Measurements from ENCODE around the gene SYN1. TPM values are rescaled to one million over a fixed set of nuclear protein-coding genes. Genes with fewer than 3 reads are reported as not detected.

The SYN1 gene
- total RNA-seq, 4 donors from 2014 or later: 0.19 to 0.33 TPM; not detected in 2

DNA sequence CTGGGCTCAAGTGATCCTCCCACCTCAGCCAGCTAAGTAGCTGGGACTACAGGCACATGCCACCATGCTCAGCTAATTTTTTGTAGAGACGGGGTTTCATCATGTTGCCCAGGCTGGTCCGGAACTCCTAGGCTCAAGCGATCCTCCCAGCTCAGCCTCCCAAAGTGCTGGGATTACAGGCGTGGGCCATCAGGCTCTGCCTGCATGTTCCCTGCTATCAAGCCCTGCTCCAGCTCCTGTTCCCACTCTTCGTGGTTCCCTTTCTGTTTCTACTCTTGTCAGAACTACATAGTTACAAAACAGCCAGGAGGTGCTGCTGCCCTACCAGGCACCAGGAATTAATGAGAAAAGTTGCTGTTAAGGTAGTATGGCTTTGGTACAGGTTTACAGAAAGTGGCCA, 28.7 kb downstream of the SYN1 start:
- TF ChIP-seq, protein P1, sequence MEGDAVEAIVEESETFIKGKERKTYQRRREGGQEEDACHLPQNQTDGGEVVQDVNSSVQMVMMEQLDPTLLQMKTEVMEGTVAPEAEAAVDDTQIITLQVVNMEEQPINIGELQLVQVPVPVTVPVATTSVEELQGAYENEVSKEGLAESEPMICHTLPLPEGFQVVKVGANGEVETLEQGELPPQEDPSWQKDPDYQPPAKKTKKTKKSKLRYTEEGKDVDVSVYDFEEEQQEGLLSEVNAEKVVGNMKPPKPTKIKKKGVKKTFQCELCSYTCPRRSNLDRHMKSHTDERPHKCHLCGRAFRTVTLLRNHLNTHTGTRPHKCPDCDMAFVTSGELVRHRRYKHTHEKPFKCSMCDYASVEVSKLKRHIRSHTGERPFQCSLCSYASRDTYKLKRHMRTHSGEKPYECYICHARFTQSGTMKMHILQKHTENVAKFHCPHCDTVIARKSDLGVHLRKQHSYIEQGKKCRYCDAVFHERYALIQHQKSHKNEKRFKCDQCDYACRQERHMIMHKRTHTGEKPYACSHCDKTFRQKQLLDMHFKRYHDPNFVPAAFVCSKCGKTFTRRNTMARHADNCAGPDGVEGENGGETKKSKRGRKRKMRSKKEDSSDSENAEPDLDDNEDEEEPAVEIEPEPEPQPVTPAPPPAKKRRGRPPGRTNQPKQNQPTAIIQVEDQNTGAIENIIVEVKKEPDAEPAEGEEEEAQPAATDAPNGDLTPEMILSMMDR (IDR thresholded peaks at IDR 0.05; ENCODE audit: low read depth): no peak

DNA sequence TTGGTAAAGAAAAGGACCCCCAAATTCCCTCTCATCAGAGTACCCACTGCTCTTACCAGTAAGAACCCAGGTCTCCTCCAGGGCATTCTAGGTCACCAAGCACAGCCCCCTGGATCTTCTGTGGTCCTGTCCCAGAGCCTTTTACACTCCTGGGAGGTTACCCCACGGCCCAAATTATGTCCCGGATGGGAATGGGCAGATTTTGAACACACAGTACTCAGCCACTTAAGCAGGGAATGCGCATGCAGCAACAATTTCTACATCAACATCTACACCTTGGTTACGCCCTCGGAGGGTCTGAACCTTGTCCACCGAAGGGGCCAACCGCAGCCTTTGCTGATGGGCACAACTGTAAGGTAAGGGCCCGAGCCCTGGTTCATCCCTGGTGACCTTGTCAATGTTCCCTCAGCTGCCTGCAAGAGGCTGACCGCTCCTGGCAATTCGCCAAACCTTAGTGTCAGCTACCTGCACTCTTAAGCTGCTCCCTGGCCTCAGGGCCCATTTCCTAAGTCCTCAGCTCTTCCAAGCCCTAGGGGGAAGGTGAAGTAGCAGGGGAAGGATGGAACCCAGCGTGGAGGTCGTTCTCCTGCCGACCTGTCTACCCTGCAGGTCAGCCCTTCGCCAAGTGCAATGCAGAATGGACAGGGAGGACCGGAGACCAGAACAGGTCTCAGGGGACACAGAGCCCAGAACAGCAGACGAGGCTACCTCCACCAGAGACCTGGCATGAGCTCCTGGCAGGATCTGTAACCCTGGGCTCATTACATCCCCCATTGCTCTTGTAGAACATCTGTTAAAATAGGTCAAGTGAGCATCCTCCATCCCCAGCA, 31.5 kb downstream of the SYN1 start:
- TF ChIP-seq, protein P1 (IDR thresholded peaks at IDR 0.05; ENCODE audit: low read depth): no peak

DNA sequence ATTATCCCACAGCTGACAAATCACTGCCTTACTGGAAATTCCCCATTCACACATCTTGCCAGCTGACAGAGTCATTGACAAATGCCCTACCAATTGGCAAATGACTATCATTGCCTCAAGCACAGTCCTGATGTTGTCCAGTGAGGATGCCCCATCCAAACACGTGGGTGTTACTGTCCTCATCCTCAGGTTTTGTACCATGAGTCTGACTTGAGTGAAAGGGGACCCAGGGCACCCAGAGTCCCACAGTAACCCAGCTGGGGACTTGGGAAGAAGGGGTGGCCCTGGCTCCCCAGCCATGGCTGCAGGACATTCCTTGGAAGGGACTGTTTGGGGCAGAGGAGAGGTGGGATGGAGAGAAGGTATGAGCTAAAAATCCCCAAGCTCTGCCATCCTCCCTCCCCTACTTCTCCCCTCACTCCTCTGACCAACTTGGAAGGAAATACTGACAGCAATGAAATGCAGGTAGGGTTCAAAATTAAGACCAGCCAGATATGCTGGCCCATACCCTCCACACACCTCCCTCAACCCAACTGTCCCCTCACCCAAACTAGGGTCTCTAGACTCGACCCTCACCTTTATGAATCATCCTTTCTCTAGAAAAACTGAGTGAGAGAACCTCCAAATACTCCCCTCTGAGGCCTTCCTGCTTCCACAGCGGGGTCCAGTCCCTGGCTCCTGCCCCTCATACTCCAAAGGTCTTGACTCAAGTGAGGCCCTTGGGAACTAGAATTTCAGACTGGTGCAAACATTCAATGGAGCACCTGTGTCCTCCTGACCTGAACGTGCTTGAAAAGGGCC, 32.4 kb downstream of the SYN1 start:
- TF ChIP-seq, protein P1 (IDR thresholded peaks at IDR 0.05; ENCODE audit: low read depth): no peak

DNA sequence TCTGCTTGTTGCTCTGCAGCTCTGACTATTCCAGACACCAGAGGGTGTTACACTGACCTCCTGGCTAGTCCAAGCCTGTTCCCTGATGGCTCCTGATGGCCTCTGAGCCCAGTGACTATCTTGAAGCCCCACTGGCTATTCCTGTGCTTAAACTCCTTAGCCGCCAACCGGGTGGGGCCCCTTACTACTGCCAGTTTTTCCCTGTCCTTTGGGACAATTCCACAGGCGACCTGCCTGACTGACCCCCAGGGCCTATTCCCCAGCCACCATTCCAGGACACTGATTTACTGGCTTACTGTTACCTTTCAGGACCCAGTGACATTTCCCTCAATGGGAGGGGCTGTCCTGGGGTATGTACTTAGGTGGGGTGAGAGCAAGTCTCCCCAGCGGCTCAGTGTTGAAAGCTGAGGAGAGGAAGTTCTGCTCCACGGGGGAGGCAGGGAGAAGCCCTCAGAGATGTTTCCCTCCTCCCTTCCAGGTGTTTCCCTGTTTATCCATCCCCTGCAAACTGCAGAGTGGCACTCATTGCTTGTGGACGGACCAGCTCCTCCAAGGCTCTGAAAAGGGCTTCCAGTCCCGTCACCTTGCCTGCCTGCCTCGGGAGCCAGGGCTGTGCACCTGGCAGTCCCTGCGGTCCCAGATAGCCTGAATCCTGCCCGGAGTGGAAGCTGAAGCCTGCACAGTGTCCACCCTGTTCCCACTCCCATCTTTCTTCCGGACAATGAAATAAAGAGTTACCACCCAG, 33.4 kb downstream of the SYN1 start:
- TF ChIP-seq, protein P1 (IDR thresholded peaks at IDR 0.05; ENCODE audit: low read depth): no peak

DNA sequence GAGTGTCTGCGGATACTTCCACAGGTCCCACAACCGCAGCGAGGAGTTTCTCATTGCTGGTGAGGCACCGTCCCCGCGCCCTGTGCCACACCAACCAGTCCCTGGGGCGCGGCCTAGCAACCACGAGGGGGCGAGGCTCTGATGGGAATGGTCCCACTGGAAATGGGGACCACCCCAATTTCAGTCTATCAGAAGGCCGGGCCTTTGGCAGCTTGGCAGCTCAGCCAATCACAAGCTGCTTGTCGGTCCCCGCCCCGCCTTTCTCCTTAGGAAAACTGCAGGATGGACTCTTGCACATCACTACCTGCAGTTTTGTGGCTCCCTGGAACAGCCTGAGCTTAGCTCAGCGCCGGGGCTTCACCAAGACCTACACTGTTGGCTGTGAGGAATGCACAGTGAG, 34.4 kb downstream of the SYN1 start:
- TF ChIP-seq, protein P1 (IDR thresholded peaks at IDR 0.05; ENCODE audit: low read depth): no peak

DNA sequence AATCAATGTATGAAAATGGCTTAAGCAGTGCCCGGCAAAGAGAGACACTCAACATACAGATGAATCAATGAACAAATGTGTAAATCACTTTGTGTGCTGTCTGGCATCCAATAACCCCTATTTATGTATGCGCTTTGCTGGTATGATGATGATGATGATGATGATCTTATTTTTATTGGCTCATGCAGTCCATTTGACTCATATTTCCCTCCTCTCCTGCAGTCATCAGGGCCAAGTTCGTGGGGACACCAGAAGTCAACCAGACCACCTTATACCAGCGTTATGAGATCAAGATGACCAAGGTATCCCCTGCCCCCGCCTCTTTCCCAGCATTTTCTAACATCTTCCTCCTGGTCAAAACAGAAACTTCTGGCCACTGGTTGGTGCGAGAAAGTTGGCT, 34.9 kb downstream of the SYN1 start:
- TF ChIP-seq, protein P1 (IDR thresholded peaks at IDR 0.05; ENCODE audit: low read depth): no peak

Data from subcutaneous adipose tissue (tissue), 4 donors.